LNCaP clone FGC (cell line): ENCODE results near the gene MYMX.

Experiments
- DNase-seq: peaks from one replicate; pipeline ENCODE4 v3.0.0-alpha.2; 2011; ENCODE audit warnings: low read depth
- H3K4me3 ChIP-seq: 2 replicates; pipeline ENCODE4 v1.5.1; 2011; ENCODE audit warnings: mild to moderate bottlenecking, low read depth, low read length, control low read depth
- TF ChIP-seq, protein P1 (sequence below): IDR thresholded peaks from 2 replicates; pipeline ENCODE4 v1.5.1; 2012; ENCODE audit warnings: mild to moderate bottlenecking; ENCODE audit not compliant: control insufficient read depth, insufficient read depth; ENCODE audit errors: extremely low read depth

Gene MYMX

DNA sequence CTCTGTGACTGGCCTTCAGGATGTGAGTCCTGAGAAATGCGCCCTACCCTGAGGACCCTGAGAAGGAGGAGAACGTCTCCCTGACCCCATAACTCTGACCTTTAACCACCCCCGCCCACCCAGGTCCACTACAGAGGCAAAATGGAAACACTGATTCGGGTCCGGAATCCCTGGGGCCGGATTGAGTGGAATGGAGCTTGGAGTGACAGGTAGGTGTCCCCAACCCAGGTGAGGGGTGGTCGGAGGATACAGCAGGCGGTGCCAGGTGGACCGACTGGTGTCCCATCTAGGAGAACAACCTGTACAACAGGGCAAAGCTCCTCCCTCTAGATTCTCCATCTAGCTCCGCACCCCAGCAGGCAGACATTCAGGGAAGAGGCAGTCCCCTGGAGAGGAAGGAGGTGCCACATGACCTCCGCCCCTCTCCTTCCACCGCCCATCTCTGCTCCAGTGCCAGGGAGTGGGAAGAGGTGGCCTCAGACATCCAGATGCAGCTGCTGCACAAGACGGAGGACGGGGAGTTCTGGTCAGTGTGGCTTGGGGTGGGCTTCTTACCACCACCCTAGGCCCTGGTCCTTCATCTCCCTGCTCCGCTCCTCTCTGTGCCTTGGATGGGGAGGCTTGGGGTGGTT, 40.5 kb upstream of the MYMX start:
- no peak overlapping the region for H3K4me3 ChIP-seq
- DNase-seq = no peak
- TF ChIP-seq, protein P1, sequence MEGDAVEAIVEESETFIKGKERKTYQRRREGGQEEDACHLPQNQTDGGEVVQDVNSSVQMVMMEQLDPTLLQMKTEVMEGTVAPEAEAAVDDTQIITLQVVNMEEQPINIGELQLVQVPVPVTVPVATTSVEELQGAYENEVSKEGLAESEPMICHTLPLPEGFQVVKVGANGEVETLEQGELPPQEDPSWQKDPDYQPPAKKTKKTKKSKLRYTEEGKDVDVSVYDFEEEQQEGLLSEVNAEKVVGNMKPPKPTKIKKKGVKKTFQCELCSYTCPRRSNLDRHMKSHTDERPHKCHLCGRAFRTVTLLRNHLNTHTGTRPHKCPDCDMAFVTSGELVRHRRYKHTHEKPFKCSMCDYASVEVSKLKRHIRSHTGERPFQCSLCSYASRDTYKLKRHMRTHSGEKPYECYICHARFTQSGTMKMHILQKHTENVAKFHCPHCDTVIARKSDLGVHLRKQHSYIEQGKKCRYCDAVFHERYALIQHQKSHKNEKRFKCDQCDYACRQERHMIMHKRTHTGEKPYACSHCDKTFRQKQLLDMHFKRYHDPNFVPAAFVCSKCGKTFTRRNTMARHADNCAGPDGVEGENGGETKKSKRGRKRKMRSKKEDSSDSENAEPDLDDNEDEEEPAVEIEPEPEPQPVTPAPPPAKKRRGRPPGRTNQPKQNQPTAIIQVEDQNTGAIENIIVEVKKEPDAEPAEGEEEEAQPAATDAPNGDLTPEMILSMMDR = no peak

DNA sequence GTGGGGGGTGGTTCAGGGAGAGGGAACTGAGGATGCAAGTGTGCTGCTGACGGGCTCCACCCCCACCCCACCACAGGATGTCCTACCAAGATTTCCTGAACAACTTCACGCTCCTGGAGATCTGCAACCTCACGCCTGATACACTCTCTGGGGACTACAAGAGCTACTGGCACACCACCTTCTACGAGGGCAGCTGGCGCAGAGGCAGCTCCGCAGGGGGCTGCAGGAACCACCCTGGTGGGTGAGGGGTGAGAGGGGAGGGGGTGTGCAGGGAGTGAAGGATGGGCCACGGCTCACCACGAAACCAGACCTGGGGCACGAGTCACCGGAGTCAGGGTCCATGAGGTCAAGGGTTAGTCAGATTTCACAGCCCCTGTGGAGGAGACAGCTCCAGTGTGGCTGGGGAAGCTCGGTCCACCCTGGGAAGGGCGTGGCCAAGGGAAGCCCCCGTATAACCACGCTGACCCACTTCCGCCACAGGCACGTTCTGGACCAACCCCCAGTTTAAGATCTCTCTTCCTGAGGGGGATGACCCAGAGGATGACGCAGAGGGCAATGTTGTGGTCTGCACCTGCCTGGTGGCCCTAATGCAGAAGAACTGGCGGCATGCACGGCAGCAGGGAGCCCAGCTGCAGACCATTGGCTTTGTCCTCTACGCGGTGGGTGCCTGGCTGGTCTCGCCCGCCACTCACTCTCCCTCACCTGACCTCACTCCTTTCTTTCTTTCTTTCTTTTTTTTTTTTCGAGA, 39.8 kb upstream of the MYMX start:
- DNase-seq = no peak
- H3K4me3 ChIP-seq = no peak overlapping the region
- TF ChIP-seq, protein P1 = no peak

DNA sequence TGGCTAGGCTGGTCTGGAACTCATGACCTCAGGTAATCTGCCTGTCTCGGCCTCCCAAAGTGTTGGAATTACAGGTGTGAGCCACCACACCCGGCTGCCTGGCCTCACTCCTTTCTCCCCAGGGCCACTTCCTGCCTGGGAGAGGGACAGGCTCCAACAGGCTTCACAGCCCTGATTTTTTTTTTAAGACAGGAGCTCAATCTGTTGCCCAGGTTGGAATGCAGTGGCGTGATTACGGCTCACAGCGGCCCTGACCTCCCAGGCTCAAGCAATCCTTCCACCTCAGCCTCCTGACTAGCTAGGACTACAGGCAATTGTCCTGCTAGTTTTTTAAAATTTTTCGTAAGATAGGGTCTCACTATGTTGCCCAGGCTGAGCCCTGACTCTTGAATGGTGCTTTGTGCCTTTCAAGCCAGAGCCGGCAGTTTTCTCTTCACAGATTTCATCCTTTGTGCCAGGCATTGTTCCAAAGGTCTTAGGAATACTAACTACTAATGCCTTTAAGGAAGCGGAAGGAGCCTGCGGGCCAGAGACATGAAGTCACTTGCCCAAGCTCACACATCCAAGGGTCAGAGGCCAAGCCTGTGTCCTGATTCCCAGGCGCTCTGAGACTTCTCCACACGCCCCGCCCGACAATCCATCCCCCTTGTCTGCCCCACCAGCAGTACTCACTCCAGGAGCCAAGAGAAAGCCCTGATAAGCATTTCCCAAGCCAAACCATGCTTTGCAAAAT, 38.9 kb upstream of the MYMX start:
- no peak for DNase-seq
- no peak overlapping the region for H3K4me3 ChIP-seq
- TF ChIP-seq, protein P1 = no peak

DNA sequence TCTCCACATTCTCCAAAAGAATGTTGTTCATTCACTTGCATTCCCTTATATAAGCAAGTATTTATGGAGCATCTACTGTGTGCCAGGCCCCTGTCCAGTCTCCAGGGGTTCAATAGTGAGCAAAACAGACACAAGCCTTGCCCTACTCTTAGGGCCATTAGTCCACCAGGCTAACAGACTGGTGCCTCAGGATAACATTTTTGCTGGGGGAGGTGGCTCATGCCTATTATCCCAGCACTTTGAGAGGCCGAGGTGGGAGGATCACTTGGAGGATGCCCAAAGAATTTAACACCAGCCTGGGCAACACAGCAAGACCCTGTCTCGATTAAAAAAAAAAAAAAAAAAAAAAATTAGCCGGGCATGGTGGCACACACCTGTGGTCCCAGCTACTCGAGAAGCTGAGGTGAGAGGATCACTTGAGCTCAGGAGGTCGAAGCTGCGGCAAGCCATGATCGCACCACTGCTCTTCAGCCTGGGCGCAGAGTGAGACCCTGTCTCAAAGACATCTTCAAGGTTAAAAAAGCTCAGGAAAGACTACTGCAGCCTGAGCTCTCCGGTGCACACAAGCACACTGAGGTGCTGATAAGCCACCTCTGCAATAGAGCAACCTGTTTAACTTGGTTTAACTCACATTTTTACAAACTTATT, 38.2 kb upstream of the MYMX start:
- TF ChIP-seq, protein P1 = no peak
- H3K4me3 ChIP-seq = no peak overlapping the region
- no peak for DNase-seq

DNA sequence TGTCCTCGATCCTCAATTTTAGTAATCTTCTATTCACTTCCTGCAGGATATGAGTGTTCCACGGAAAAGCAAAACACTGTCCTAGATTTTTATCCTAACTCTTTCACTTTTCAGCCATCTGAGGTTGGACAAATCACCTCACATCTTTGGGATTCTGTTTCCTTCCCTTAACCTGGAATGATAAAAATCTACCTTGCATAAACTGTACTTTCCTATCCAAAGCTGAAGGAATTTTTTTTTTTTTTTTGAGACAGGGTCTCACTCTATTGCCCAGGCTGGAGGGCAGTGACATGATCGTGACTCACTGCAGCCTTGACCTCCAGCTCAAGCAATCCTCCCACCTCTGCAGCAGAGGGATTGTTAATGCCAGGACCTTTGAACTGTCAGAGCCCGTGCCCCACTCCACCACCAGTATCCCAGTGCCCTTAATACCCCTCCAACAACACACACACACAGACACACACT, 37.6 kb upstream of the MYMX start:
- H3K4me3 ChIP-seq = no peak overlapping the region
- no peak for DNase-seq
- TF ChIP-seq, protein P1 = no peak

DNA sequence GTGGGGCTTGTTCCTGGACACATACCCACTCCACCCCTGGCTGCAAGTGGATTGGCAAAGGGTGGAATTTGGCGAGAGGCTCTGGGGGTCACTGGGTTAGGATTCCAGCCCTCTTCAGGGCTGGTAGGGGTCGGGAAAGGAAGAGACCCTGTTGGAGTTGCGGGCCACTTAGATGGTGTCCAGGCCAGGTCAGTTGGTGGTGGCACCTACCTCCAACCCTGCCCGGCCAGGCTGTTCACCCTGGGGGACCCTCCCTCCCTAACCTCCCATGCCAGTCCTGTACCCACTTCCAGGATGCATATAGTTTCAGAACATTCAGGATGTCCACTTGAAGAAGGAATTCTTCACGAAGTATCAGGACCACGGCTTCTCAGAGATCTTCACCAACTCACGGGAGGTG, 37.1 kb upstream of the MYMX start:
- TF ChIP-seq, protein P1 = no peak
- H3K4me3 ChIP-seq = no peak overlapping the region
- no peak for DNase-seq
